Skeletal muscle satellite cell (primary cell): ENCODE results near the gene PIGQ.

Experiments
- H3K27me3 ChIP-seq: 2 replicates; pipeline ENCODE4 v1.7.0; 2013; ENCODE audit warnings: low read length; ENCODE audit not compliant: control insufficient read depth, insufficient read depth
- H3K36me3 ChIP-seq: 2 replicates; pipeline ENCODE4 v1.7.0; 2013; ENCODE audit warnings: mild to moderate bottlenecking, control low read depth, low read length; ENCODE audit not compliant: insufficient read depth
- H3K4me1 ChIP-seq: 2 replicates; pipeline ENCODE4 v1.7.0; 2013; ENCODE audit warnings: low read length; ENCODE audit not compliant: control insufficient read depth, insufficient read depth
- H3K4me2 ChIP-seq: 2 replicates; pipeline ENCODE4 v1.7.0; 2013; ENCODE audit warnings: mild to moderate bottlenecking, low read length
- H3K4me3 ChIP-seq: 2 replicates; pipeline ENCODE4 v1.7.0; 2013; ENCODE audit warnings: low read length
- H3K9ac ChIP-seq: 2 replicates; pipeline ENCODE4 v1.7.0; 2013; ENCODE audit warnings: mild to moderate bottlenecking, low read depth, low read length, moderate library complexity
- H3K9me3 ChIP-seq: replicated peaks from 2 replicates; pipeline ENCODE4 v1.7.0; 2013; ENCODE audit warnings: mild to moderate bottlenecking, control low read depth, low read length

PIGQ gene

DNA sequence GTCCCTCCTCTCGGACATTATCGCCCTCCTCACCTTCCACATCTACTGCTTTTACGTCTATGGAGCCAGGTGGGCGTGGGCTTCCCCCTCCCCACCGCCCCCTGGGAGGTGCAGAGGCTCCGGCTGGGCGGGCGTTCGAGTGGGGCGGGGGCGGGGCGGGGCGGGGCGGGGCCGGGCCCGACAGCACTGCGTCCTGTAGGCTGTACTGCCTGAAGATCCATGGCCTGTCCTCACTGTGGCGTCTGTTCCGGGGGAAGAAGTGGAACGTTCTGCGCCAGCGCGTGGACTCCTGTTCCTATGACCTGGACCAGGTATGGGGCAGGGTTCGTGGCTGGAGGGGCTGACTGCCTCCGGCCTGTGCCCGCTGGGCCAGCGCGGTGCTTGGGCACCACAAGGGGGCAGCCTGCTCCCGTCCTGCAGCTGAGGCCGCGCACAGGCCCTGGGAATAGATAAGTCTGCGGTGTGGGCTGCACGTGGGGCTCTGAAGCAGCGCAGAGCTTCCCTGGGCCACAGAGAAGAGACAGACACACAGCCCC, 9.2 kb downstream of the PIGQ start:
- Histone ChIP-seq H3K9me3 (no peaks in the 10 kb centered on the region), H3K4me1 (no peaks in the 10 kb centered on the region), H3K27me3 (no peaks in the 10 kb centered on the region), H3K4me2 (peak overlapping the region; percentile 68), H3K36me3 (peaks cover 24% of the 10 kb centered on the region), H3K4me3 (no peak overlapping the region), H3K9ac (no peak overlapping the region)

GRCh38 chr16:580141-580945, 10.6 kb downstream of the PIGQ start:
- H3K36me3 ChIP-seq, result peaks cover 11% of the 10 kb centered on the region
- H3K9ac ChIP-seq, result no peak overlapping the region
- no peaks in the 10 kb centered on the region for H3K9me3 ChIP-seq
- H3K4me3 ChIP-seq, result no peak overlapping the region
- no peaks in the 10 kb centered on the region for H3K27me3 ChIP-seq
- peaks cover 2% of the 10 kb centered on the region for H3K4me1 ChIP-seq
- no peak overlapping the region for H3K4me2 ChIP-seq

GRCh38 chr16:580946-581498, 11.3 kb downstream of the PIGQ start:
- Histone ChIP-seq H3K4me2 (no peak overlapping the region), H3K4me3 (no peak overlapping the region), H3K9ac (no peak overlapping the region), H3K9me3 (no peaks in the 10 kb centered on the region), H3K4me1 (peaks cover 8% of the 10 kb centered on the region), H3K36me3 (peaks cover 8% of the 10 kb centered on the region), H3K27me3 (no peaks in the 10 kb centered on the region)

- Histone ChIP-seq H3K9me3 (no peaks in the 10 kb centered on the region), H3K27me3 (no peaks in the 10 kb centered on the region), H3K36me3 (peaks cover 8% of the 10 kb centered on the region), H3K4me3 (no peak overlapping the region), H3K4me2 (no peak overlapping the region), H3K4me1 (peaks cover 18% of the 10 kb centered on the region), H3K9ac (no peak overlapping the region)
These were observed 12.4 kb downstream of the PIGQ start for GRCh38 chr16:582218-582613.

- H3K36me3 ChIP-seq, result peaks cover 8% of the 10 kb centered on the region
- H3K9me3 ChIP-seq, result no peaks in the 10 kb centered on the region
These were observed 13.0 kb downstream of the PIGQ start for GRCh38 chr16:582614-583331.

DNA sequence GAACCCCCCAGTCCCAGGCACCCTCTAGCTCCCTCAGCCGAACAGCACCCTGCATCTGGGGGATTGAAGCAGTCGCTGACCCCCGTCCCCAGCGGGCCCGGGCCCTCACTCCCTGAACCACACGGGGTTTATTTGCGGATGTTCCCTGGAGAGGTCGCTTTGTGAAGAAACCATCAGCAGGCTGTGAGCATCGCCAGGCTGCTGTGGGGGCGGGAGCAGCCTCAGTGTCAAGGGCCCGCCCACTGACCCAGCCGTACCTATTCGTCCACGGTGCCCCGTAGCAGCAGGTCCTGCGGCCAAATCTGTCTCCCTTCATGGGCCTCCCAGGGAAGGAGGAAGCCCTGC, 13.7 kb downstream of the PIGQ start:
- peaks cover 29% of the 10 kb centered on the region for H3K4me1 ChIP-seq
- H3K27me3 ChIP-seq, result no peaks in the 10 kb centered on the region
- H3K4me3 ChIP-seq, result no peak overlapping the region
- peaks cover 8% of the 10 kb centered on the region for H3K36me3 ChIP-seq
- no peaks in the 10 kb centered on the region for H3K9me3 ChIP-seq
- no peak overlapping the region for H3K9ac ChIP-seq
- H3K4me2 ChIP-seq, result no peak overlapping the region

More at GRCh38 chr16:582614-583331, 13.0 kb downstream of the PIGQ start:
- Histone ChIP-seq H3K4me3 (no peak overlapping the region), H3K27me3 (no peaks in the 10 kb centered on the region), H3K4me2 (no peak overlapping the region), H3K4me1 (peaks cover 22% of the 10 kb centered on the region), H3K9ac (no peak overlapping the region)

DNA sequence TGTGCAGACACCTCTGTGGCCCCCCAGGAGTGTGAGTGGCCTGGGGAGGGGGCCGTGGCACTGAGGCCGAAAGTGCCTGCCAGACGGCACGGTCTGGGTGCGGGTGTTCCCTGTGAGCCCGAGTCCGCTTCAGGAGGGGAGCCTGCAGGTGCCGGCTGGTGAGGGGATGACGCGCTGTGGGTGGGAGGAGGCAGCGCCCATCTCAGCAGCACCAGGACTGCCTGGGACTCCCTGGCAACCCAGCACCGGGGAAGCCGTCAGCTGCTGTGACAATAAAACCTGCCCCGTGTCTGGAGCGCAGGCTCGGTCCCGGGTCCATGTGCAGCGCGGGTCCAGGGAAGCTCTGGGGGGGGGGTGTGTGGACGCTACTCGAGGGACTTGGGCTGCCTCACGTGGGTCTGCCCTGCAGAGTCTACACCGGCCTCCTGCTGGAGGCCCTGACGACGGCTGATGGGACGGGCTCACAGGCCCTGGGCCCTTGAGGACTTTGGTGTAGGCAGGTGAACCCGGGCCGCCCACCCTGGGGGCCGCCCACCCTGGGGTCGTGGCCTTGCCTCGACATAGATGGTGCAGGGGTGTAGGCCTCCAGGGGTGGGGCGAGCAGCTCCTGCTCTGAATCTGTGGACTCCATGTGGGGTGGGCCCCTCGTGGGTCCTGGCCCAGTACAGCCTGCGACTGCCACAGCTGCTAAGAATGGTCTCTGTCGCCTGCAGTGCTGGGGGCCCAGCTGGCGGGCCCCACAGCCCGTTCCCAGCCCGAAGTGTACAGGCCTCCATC, 14.2 kb downstream of the PIGQ start:
- Histone ChIP-seq H3K9ac (no peak overlapping the region), H3K4me2 (no peak overlapping the region), H3K4me3 (no peak overlapping the region), H3K4me1 (peaks cover 30% of the 10 kb centered on the region), H3K27me3 (no peaks in the 10 kb centered on the region), H3K9me3 (no peaks in the 10 kb centered on the region), H3K36me3 (peaks cover 8% of the 10 kb centered on the region)

DNA sequence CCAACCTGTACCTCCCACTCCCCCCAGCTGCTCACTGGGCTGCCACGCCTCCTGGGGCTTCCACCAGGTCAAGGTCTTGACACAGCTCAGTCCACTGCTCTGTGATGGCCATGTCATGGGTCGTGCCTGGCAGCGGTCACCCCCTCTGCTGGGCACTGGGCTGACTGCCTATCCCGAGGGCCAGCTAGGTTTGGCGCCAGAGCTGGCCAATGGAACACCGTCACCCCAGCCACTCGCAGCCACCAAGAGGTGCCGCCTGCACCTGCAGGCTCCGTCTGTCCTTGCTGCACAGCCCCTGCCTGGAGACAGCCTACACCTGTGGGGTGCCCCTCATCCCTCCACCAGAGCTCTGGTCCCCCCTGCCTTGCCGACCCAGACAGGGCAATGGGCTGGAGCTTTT, 15.6 kb downstream of the PIGQ start:
- Histone ChIP-seq H3K9ac (no peak overlapping the region), H3K27me3 (no peaks in the 10 kb centered on the region), H3K4me2 (no peak overlapping the region), H3K36me3 (peaks cover 6% of the 10 kb centered on the region), H3K9me3 (no peaks in the 10 kb centered on the region), H3K4me3 (no peak overlapping the region), H3K4me1 (peaks cover 30% of the 10 kb centered on the region)

GRCh38 chr16:586047-586644, 16.4 kb downstream of the PIGQ start:
- no peaks in the 10 kb centered on the region for H3K9me3 ChIP-seq
- H3K36me3 ChIP-seq, result peaks cover 6% of the 10 kb centered on the region
- peak overlapping the region; percentile 40 for H3K4me2 ChIP-seq
- H3K27me3 ChIP-seq, result no peaks in the 10 kb centered on the region
- no peak overlapping the region for H3K4me3 ChIP-seq
- H3K9ac ChIP-seq, result no peak overlapping the region
- peaks cover 37% of the 10 kb centered on the region for H3K4me1 ChIP-seq

DNA sequence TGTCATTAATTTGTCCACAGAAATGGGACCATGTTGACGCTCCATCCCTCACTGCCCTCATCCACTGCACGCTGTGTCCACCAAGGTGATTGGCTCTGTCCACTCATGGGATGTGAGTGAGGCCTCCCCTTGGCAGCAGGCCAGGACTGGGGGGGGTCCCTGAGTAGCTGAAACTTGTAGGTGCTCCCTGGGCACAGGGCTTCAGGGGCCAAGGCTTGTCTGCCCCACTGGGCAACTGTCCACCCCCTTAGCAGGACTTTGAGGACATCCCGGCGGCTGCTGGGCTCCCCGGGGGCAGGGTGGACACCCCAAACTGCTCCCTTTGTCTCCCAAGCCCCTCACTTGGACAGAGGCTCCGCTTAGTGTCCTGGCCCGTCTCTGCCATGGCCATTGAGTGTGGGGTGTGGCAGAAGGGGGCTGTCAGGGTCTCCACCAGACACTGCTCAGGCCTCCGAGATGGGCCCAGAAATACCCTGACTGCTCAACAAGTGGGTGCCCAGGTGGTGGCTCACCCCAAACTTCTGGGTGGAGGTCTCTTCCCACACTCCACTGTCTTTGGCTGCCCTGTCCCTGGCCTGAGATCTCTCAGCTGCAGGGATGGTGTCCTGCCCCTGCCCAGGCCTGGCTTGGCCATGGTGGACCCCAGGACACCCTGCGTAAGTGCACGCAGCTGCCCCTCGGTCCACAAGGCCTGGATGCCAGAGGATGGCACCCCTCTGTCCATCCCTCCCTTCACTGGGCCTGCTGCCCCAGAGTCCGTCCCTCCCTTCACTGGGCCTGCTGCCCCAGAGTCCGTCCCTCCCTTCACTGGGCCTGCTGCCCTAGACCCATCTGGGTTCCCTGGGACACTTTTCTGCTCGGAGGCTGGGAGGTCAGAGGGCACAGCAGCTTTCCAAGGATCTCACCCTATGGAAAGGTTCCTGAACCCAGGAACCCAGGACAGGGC, 17.1 kb downstream of the PIGQ start:
- Histone ChIP-seq H3K4me3 (no peak overlapping the region), H3K9ac (no peak overlapping the region), H3K4me1 (peaks cover 38% of the 10 kb centered on the region), H3K9me3 (no peaks in the 10 kb centered on the region), H3K4me2 (peak overlapping the region; percentile 40), H3K27me3 (no peaks in the 10 kb centered on the region), H3K36me3 (peaks cover 6% of the 10 kb centered on the region)
